Endothelial cell (in vitro differentiated cells): ENCODE data around the gene PNLIPRP2. TPM values are rescaled to one million over a fixed set of nuclear protein-coding genes. Genes with fewer than 3 reads are reported as not detected.

Source experiments
- DNase-seq: peaks from one replicate; pipeline ENCODE4 v3.0.0; 2021; ENCODE audit warnings: low spot score
- H3K27ac Mint-ChIP-seq: one replicate; pipeline ENCODE4 v1.8.0; 2021; ENCODE audit warnings: mixed read lengths, inconsistent platforms; ENCODE audit not compliant: unreplicated experiment
- H3K27me3 Mint-ChIP-seq: one replicate; pipeline ENCODE4 v1.8.0; 2021; ENCODE audit warnings: mild to moderate bottlenecking, moderate library complexity, mixed read lengths, inconsistent platforms; ENCODE audit not compliant: unreplicated experiment
- H3K36me3 Mint-ChIP-seq: one replicate; pipeline ENCODE4 v1.8.0; 2021; ENCODE audit warnings: mild to moderate bottlenecking, low read depth, mixed read lengths, inconsistent platforms; ENCODE audit not compliant: unreplicated experiment
- H3K4me1 Mint-ChIP-seq: one replicate; pipeline ENCODE4 v1.8.0; 2021; ENCODE audit warnings: mild to moderate bottlenecking, mixed read lengths, inconsistent platforms; ENCODE audit not compliant: unreplicated experiment
- H3K4me3 Mint-ChIP-seq: one replicate; pipeline ENCODE4 v1.8.0; 2021; ENCODE audit warnings: mild to moderate bottlenecking, mixed read lengths, inconsistent platforms; ENCODE audit not compliant: unreplicated experiment
- H3K9me3 Mint-ChIP-seq: one replicate; pipeline ENCODE4 v1.8.0; 2021; ENCODE audit warnings: mixed read lengths, inconsistent platforms; ENCODE audit not compliant: unreplicated experiment
- total RNA-seq: library from RNA; stranded (reverse); fragmentation: NEBNext Ultra II Directional; extraction: Animal tissue kit (Norgen Biotek cat#: 25700); gene quantifications from one replicate; pipeline ENCODE4 v1.2.1, GENCODE V29; 2021; ENCODE audit not compliant: unreplicated experiment
- TF ChIP-seq, protein P1 (sequence below): fragments of 200-600 bp; sonication (generic); IDR thresholded peaks from one replicate; pipeline ENCODE4 v1.5.0; 2021; ENCODE audit warnings: antibody characterized with exemption; ENCODE audit not compliant: unreplicated experiment

Gene PNLIPRP2
- total RNA-seq, 1 donor from 2014 or later, result not detected

- DNase-seq, result no peak
- H3K27ac Mint-ChIP-seq, result no peak overlapping the region
- TF ChIP-seq, protein P1, sequence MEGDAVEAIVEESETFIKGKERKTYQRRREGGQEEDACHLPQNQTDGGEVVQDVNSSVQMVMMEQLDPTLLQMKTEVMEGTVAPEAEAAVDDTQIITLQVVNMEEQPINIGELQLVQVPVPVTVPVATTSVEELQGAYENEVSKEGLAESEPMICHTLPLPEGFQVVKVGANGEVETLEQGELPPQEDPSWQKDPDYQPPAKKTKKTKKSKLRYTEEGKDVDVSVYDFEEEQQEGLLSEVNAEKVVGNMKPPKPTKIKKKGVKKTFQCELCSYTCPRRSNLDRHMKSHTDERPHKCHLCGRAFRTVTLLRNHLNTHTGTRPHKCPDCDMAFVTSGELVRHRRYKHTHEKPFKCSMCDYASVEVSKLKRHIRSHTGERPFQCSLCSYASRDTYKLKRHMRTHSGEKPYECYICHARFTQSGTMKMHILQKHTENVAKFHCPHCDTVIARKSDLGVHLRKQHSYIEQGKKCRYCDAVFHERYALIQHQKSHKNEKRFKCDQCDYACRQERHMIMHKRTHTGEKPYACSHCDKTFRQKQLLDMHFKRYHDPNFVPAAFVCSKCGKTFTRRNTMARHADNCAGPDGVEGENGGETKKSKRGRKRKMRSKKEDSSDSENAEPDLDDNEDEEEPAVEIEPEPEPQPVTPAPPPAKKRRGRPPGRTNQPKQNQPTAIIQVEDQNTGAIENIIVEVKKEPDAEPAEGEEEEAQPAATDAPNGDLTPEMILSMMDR, result no peak
- no peaks in the 10 kb centered on the region for H3K9me3 Mint-ChIP-seq
- no peaks in the 10 kb centered on the region for H3K27me3 Mint-ChIP-seq
- no peaks in the 10 kb centered on the region for H3K4me1 Mint-ChIP-seq
- no peak overlapping the region for H3K4me3 Mint-ChIP-seq
- H3K36me3 Mint-ChIP-seq, result no peaks in the 10 kb centered on the region
Measured at GRCh38 chr10:116630020-116630419, 9.3 kb downstream of the PNLIPRP2 start.

DNA sequence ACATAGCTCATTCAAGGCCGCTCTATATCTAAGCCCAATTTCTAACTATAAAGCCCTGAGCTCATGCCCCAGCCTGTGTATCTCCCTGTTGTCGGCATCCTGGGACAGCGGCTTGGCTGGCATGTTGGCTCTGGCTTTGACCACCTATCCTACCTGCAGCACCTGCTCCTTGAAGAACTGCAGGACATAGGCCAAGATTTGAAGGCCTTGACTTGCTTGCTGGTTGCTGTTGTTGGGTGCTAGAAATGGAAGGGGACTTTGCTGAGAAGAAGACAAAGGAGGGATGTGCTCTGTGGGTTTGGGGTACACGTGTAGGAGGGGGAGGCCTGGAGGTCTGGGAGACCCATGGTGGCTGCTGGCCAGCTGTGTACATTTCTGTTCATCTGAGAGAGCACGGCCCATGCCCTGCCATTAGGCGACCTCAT is 11.1 kb downstream of the PNLIPRP2 start:
- no peak overlapping the region for H3K4me3 Mint-ChIP-seq
- no peaks in the 10 kb centered on the region for H3K36me3 Mint-ChIP-seq
- H3K27me3 Mint-ChIP-seq, result no peaks in the 10 kb centered on the region
- H3K27ac Mint-ChIP-seq, result no peak overlapping the region
- H3K9me3 Mint-ChIP-seq, result no peaks in the 10 kb centered on the region
- DNase-seq, result no peak
- TF ChIP-seq, protein P1, result no peak
- H3K4me1 Mint-ChIP-seq, result no peaks in the 10 kb centered on the region

- Mint-ChIP-seq H3K27ac (no peak overlapping the region), H3K27me3 (no peaks in the 10 kb centered on the region), H3K9me3 (no peaks in the 10 kb centered on the region), H3K36me3 (no peaks in the 10 kb centered on the region), H3K4me1 (no peaks in the 10 kb centered on the region), H3K4me3 (no peak overlapping the region)
- no peak for DNase-seq
- TF ChIP-seq, protein P1, result no peak
Measured at GRCh38 chr10:116632596-116633215, 12.0 kb downstream of the PNLIPRP2 start.

- no peak overlapping the region for H3K27ac Mint-ChIP-seq
- TF ChIP-seq, protein P1, result no peak
- H3K4me3 Mint-ChIP-seq, result no peak overlapping the region
- H3K4me1 Mint-ChIP-seq, result no peaks in the 10 kb centered on the region
- no peak for DNase-seq
- H3K27me3 Mint-ChIP-seq, result no peaks in the 10 kb centered on the region
- no peaks in the 10 kb centered on the region for H3K36me3 Mint-ChIP-seq
- no peaks in the 10 kb centered on the region for H3K9me3 Mint-ChIP-seq
Measured at GRCh38 chr10:116633216-116633600, 12.5 kb downstream of the PNLIPRP2 start.

- Mint-ChIP-seq H3K4me3 (no peak overlapping the region), H3K9me3 (no peaks in the 10 kb centered on the region), H3K27me3 (no peaks in the 10 kb centered on the region), H3K4me1 (no peaks in the 10 kb centered on the region), H3K36me3 (no peaks in the 10 kb centered on the region), H3K27ac (no peak overlapping the region)
- TF ChIP-seq, protein P1, result no peak
- no peak for DNase-seq
Measured at GRCh38 chr10:116634126-116634975, 13.6 kb downstream of the PNLIPRP2 start.
